ENCODE results near the gene SLC25A17.
A peak's percentile ranks its signal among the peaks of the same experiment; 100 is the strongest.
"Not testable (repeated sequence)": the region's sequence is repeated elsewhere in the genome, so short reads cannot be mapped to it uniquely, and the experiment has no call there.

SLC25A17 gene

GRCh38 chr22:40720538-40721256, 98.4 kb downstream of the SLC25A17 start:
- peak; percentile 84 for DNase-seq (ENCODE audit: low spot score)

- not testable (repeated sequence) for DNase-seq (ENCODE audit: low spot score)
Observed at GRCh38 chr22:40720156-40720537, 99.0 kb downstream of the SLC25A17 start.

Small RNAs within 50 kb of the gene (small RNA-seq; reads per million reads assigned to genes)
- gene JTBP1 (0 reads per million in 2 experiments), gene MIR4766 (0.03 to 0.09 reads per million in 2 experiments)

All from SK-N-DZ (cell line).